Neuronal stem cell (in vitro differentiated cells): ENCODE measurements around the gene HSF5.
A peak's percentile ranks its signal among the peaks of the same experiment; 100 is the strongest.

ENCODE experiments used
- DNase-seq: peaks from one replicate; pipeline ENCODE4 v3.0.0-alpha.2; 2013; ENCODE audit warnings: low spot score
- H2AFZ ChIP-seq: one replicate; pipeline ENCODE4 v1.6.1; 2013; ENCODE audit warnings: mild to moderate bottlenecking, low read length, inconsistent platforms
- H2AK5ac ChIP-seq: 2 replicates; pipeline ENCODE4 v1.6.1; 2013; ENCODE audit warnings: low read depth, mild to moderate bottlenecking, inconsistent platforms, low read length, moderate library complexity, mixed read lengths
- H2BK120ac ChIP-seq: 2 replicates; pipeline ENCODE4 v1.6.1; 2013; ENCODE audit warnings: low read depth, mild to moderate bottlenecking, inconsistent platforms, low read length, moderate library complexity, mixed read lengths
- H2BK12ac ChIP-seq: one replicate; pipeline ENCODE4 v1.6.1; 2013; ENCODE audit warnings: low read length, inconsistent platforms
- H2BK15ac ChIP-seq: 2 replicates; pipeline ENCODE4 v1.6.1; 2013; ENCODE audit warnings: mild to moderate bottlenecking, low read length, inconsistent platforms, mixed read lengths
- H2BK5ac ChIP-seq: one replicate; pipeline ENCODE4 v1.6.1; 2013; ENCODE audit warnings: inconsistent platforms, mild to moderate bottlenecking, low read length, moderate library complexity
- H3K14ac ChIP-seq: one replicate; pipeline ENCODE4 v1.6.1; 2013; ENCODE audit warnings: low read length, inconsistent platforms
- H3K18ac ChIP-seq: 2 replicates; pipeline ENCODE4 v1.6.1; 2013; ENCODE audit warnings: low read length, inconsistent platforms
- H3K23ac ChIP-seq: 2 replicates; pipeline ENCODE4 v1.6.1; 2013; ENCODE audit warnings: low read depth, mild to moderate bottlenecking, mixed read lengths, low read length, inconsistent platforms; ENCODE audit not compliant: poor library complexity
- H3K27ac ChIP-seq: replicated peaks from 3 replicates; pipeline ENCODE4 v1.5.1; 2013; ENCODE audit warnings: low read length, inconsistent platforms
- H3K27me3 ChIP-seq, 3 experiments: 2 replicates each; pipeline ENCODE4 v1.6.1; 2013; ENCODE audit warnings: low read length in 3 of 3, mild to moderate bottlenecking in 2 of 3, inconsistent platforms in 1 of 3, low read depth in 1 of 3, mixed read lengths in 1 of 3, moderate library complexity in 1 of 3; ENCODE audit not compliant: control insufficient read depth in 3 of 3, insufficient read depth in 3 of 3
- H3K36me3 ChIP-seq, 2 donors: replicated peaks in 1 of 2; 2 replicates each; pipeline ENCODE4 v1.6.1; 2013; ENCODE audit warnings: low read length in 2 of 2; ENCODE audit not compliant: control insufficient read depth in 2 of 2, insufficient read depth in 2 of 2
- H3K4ac ChIP-seq: 2 replicates; pipeline ENCODE4 v1.6.1; 2013; ENCODE audit warnings: inconsistent platforms, mild to moderate bottlenecking, low read length, moderate library complexity
- H3K4me1 ChIP-seq, 2 donors: 1 replicate in 1 of 2; 2 replicates in 1 of 2; pipeline ENCODE4 v1.6.1; 2013; ENCODE audit warnings: low read length in 2 of 2, low read depth in 1 of 2; ENCODE audit not compliant: control insufficient read depth in 2 of 2, insufficient read depth in 1 of 2
- H3K4me2 ChIP-seq: one replicate; pipeline ENCODE4 v1.6.1; 2013; ENCODE audit warnings: mild to moderate bottlenecking, low read length, inconsistent platforms; ENCODE audit not compliant: insufficient read depth, poor library complexity, severe bottlenecking
- H3K4me3 ChIP-seq, 2 donors: 2 replicates each; pipeline ENCODE4 v1.5.1; 2013; ENCODE audit warnings: low read length in 2 of 2, mild to moderate bottlenecking in 2 of 2, inconsistent platforms in 1 of 2, moderate library complexity in 1 of 2
- H3K79me1 ChIP-seq: one replicate; pipeline ENCODE4 v1.6.1; 2013; ENCODE audit warnings: low read depth, mild to moderate bottlenecking, inconsistent platforms, low read length, moderate library complexity
- H3K9ac ChIP-seq: one replicate; pipeline ENCODE4 v1.6.1; 2013; ENCODE audit warnings: mild to moderate bottlenecking, low read depth, low read length, inconsistent platforms; ENCODE audit not compliant: poor library complexity
- H3K9me3 ChIP-seq, 2 donors: replicated peaks in 1 of 2; 2 replicates each; pipeline versions ENCODE3 to v1.6.1; 2013; ENCODE audit warnings: low read length in 2 of 2, mild to moderate bottlenecking in 2 of 2, inconsistent platforms in 1 of 2, low read depth in 1 of 2, mixed read lengths in 1 of 2, moderate library complexity in 1 of 2; ENCODE audit not compliant: control insufficient read depth in 2 of 2, insufficient read depth in 1 of 2
- H4K8ac ChIP-seq: one replicate; pipeline ENCODE4 v1.6.1; 2013; ENCODE audit warnings: low read depth, mild to moderate bottlenecking, inconsistent platforms, low read length, moderate library complexity
- H4K91ac ChIP-seq: one replicate; pipeline ENCODE4 v1.6.1; 2013; ENCODE audit warnings: low read length, low read depth, mild to moderate bottlenecking, inconsistent platforms; ENCODE audit not compliant: poor library complexity
- WGBS, 2 donors: extraction: QIAGEN DNeasy Blood & Tissue Kit; methylation state at CpG; one replicate each; pipeline ENCODE4 v1.1.7; 2013; ENCODE audit warnings: missing lambda C conversion rate in 2 of 2, mixed read lengths in 1 of 2; ENCODE audit not compliant: insufficient read length in 2 of 2, insufficient replicate concordance in 1 of 2; ENCODE audit errors: extremely low coverage in 2 of 2; 5-methylcytosine and 5-hydroxymethylcytosine counted together

HSF5 gene

DNA sequence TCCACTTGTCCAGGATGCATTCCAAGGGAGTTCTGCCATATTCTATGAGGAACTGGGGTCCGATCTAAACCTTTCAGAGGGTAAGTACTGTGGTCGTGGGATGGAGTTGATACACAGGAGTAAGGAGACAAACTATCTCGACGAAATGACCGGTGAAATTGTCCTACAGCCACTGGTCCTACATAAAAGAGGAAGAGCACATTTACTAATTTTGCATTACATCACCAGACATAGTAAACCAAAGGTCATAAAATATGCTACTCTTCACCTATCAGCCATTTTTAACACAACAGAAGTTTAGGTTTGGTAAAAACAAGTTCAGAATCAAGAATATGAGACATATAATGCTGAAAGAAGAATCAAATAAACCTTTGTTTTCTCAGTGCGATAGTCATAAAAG, 8.1 kb downstream of the HSF5 start:
- WGBS, 2 donors: no CpG with 5 or more reads among the region's 6 CpGs
- Histone ChIP-seq H3K4me3 (no peak overlapping the region), H3K14ac (no peak overlapping the region), H3K36me3 (no peaks in the 10 kb centered on the region), H2BK5ac (no peak overlapping the region), H3K79me1 (no peaks in the 10 kb centered on the region), H2BK15ac (no peak overlapping the region), H2BK12ac (no peak overlapping the region), H3K27me3 (no peaks in the 10 kb centered on the region), H4K91ac (no peak overlapping the region), H2AFZ (no peak overlapping the region), H3K4me1 (no peaks in the 10 kb centered on the region), H3K23ac (no peak overlapping the region), H3K9ac (no peak overlapping the region), H3K18ac (no peak overlapping the region), H3K4ac (no peak overlapping the region), H3K4me2 (no peak overlapping the region), H2AK5ac (no peak overlapping the region), H3K27ac (no peak overlapping the region), H2BK120ac (no peak overlapping the region), H4K8ac (no peak overlapping the region), H3K9me3 (no peaks in the 10 kb centered on the region)
- no peak for DNase-seq

DNA sequence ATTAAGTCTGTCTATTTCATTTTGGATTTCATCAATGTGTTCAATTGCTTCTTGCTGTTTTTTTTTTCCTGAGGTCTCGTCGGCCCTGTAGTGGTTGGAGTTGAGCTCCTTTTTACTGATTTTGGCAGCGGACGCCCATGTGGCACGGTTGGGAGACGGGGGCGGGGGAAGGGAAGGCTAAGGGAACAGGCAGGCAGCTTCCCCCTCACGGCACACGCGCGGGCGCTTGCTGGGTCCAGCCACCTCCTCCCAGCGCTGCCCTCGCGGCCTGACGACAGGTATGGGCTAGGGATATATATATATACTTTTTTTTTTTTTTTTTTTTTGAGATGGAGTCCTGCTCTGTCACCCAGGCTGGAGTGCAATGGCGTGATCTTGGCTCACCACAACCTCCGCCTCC, 11.4 kb downstream of the HSF5 start:
- Histone ChIP-seq H3K27ac (no peak overlapping the region), H3K18ac (no peak overlapping the region), H3K27me3 (no peaks in the 10 kb centered on the region), H3K9ac (no peak overlapping the region), H3K9me3 (no peaks in the 10 kb centered on the region), H3K79me1 (no peaks in the 10 kb centered on the region), H3K4ac (no peak overlapping the region), H3K4me1 (no peaks in the 10 kb centered on the region), H3K4me3 (no peak overlapping the region), H4K8ac (no peak overlapping the region), H3K23ac (no peak overlapping the region), H2BK120ac (no peak overlapping the region), H2BK15ac (no peak overlapping the region), H4K91ac (no peak overlapping the region), H2AFZ (no peak overlapping the region), H3K14ac (no peak overlapping the region), H2BK5ac (no peak overlapping the region), H2BK12ac (no peak overlapping the region), H3K4me2 (no peak overlapping the region), H3K36me3 (no peaks in the 10 kb centered on the region), H2AK5ac (no peak overlapping the region)
- DNase-seq: no peak
- WGBS, 2 donors: no CpG with 5 or more reads among the region's 18 CpGs

DNA sequence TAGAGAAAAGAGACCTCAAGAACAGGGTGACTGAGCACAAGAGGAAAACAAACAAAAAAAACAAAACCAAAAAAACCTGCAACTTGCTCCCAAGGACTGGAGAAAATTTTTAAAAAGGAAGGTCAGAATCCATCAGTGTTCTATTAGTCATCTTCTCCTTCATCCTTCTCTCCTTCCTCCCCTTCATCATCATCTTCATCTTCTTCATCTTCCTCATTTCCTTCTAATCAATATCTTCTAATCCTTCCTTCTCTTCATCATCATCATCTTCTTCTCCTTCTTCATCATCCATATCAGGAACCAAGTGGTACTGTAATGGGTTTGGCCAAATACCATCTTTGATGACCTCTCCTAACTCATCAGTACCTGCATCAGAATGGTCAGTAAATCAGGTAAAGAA, 12.2 kb downstream of the HSF5 start:
- H3K4ac ChIP-seq: no peak overlapping the region
- no peak overlapping the region for H3K27ac ChIP-seq
- H2BK12ac ChIP-seq: no peak overlapping the region
- no peak overlapping the region for H3K23ac ChIP-seq
- H2BK15ac ChIP-seq: no peak overlapping the region
- no peak overlapping the region for H4K91ac ChIP-seq
- H3K9me3 ChIP-seq: no peaks in the 10 kb centered on the region
- peak overlapping the region; percentile 79 for H2AFZ ChIP-seq
- no peak overlapping the region for H4K8ac ChIP-seq
- no peak overlapping the region for H2BK5ac ChIP-seq
- H3K14ac ChIP-seq: no peak overlapping the region
- H3K27me3 ChIP-seq: no peaks in the 10 kb centered on the region
- H3K9ac ChIP-seq: no peak overlapping the region
- no peak overlapping the region for H3K4me2 ChIP-seq
- H3K4me1 ChIP-seq: no peaks in the 10 kb centered on the region
- no peak for DNase-seq
- H2AK5ac ChIP-seq: no peak overlapping the region
- H2BK120ac ChIP-seq: no peak overlapping the region
- no peaks in the 10 kb centered on the region for H3K36me3 ChIP-seq
- H3K18ac ChIP-seq: no peak overlapping the region
- no peaks in the 10 kb centered on the region for H3K79me1 ChIP-seq
- H3K4me3 ChIP-seq: no peak overlapping the region

DNA sequence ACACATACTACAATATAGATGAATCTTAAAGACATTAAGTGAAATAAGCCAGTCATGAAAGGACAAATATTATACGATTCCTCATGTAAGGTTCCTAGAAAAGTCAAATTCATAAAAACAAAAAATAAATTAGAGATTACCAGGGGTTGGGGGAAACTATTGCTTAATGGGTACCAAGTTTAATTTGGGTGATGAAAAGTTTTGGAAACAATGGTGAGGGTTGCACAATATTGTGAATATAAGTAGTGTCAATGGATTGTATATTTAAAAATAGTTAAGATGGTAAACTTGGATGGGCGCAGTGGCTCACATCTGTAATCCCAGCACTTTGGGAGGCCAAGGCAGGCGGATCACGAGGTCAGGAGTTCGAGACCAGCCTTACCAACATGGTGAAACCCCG, 17.9 kb downstream of the HSF5 start:
- H3K36me3 ChIP-seq: no peaks in the 10 kb centered on the region
- H3K14ac ChIP-seq: no peak overlapping the region
- no peak overlapping the region for H3K27ac ChIP-seq
- H4K8ac ChIP-seq: no peak overlapping the region
- no peaks in the 10 kb centered on the region for H3K79me1 ChIP-seq
- no peak overlapping the region for H2BK15ac ChIP-seq
- no peak overlapping the region for H2AK5ac ChIP-seq
- H3K9ac ChIP-seq: no peak overlapping the region
- H3K4me3 ChIP-seq: no peak overlapping the region
- H2BK120ac ChIP-seq: no peak overlapping the region
- H3K4me2 ChIP-seq: no peak overlapping the region
- H2BK5ac ChIP-seq: no peak overlapping the region
- peaks cover 0 to 40% (median 0%) of the 10 kb centered on the region in 3 experiments for H3K27me3 ChIP-seq
- H3K4ac ChIP-seq: no peak overlapping the region
- no peak overlapping the region for H3K18ac ChIP-seq
- no peak overlapping the region for H3K23ac ChIP-seq
- no peaks in the 10 kb centered on the region for H3K4me1 ChIP-seq
- H3K9me3 ChIP-seq: no peaks in the 10 kb centered on the region
- no CpG with 5 or more reads among the region's 6 CpGs for WGBS, 2 donors
- H2BK12ac ChIP-seq: no peak overlapping the region
- H2AFZ ChIP-seq: no peak overlapping the region
- H4K91ac ChIP-seq: no peak overlapping the region
- DNase-seq: no peak
